Breast epithelium (tissue), 4 donors: Measurements from ENCODE around the gene RCE1. TPM values are rescaled to one million over a fixed set of nuclear protein-coding genes. Genes with fewer than 3 reads are reported as not detected.
A peak's percentile ranks its signal among the peaks of the same experiment; 100 is the strongest.

Experiments used
- DNase-seq, 2 donors: peaks; one replicate each; pipeline ENCODE4 v3.0.0-alpha.2; 2019; ENCODE audit warnings: low spot score in 2 of 2
- H3K27ac ChIP-seq, 2 donors: fragments of 200-600 bp; sonication (generic) in 1 of 2; one replicate each; pipeline ENCODE4 v1.5.1; 2016 to 2019; ENCODE audit warnings: mild to moderate bottlenecking in 1 of 2
- H3K27me3 ChIP-seq, 2 donors: fragments of 200-600 bp; sonication (generic) in 1 of 2; one replicate each; pipeline versions ENCODE4 v1.5.1 to v1.6.0; 2017 to 2019; ENCODE audit warnings: control low read depth in 1 of 2, mild to moderate bottlenecking in 1 of 2
- H3K36me3 ChIP-seq: fragments of 200-600 bp; one replicate; pipeline ENCODE4 v1.5.1; 2019
- H3K4me1 ChIP-seq, 2 donors: fragments of 200-600 bp; sonication (generic); one replicate each; pipeline ENCODE4 v1.5.1; 2016 to 2019; ENCODE audit warnings: control low read depth in 1 of 2
- H3K4me3 ChIP-seq, 3 donors: fragments of 200-600 bp; sonication (generic); 1 replicate in 2 of 3; 2 replicates in 1 of 3; pipeline ENCODE4 v1.5.1; 2016 to 2019; ENCODE audit warnings: mild to moderate bottlenecking in 3 of 3, moderate library complexity in 2 of 3
- H3K9me3 ChIP-seq, 2 donors: fragments of 200-600 bp; sonication (generic) in 1 of 2; one replicate each; pipeline ENCODE4 v1.5.1; 2016 to 2019; ENCODE audit warnings: control low read depth in 1 of 2
- POLR2A ChIP-seq: fragments of 450-650 bp; IDR thresholded peaks from one replicate; pipeline ENCODE4 v1.6.1; 2016; ENCODE audit warnings: antibody characterized with exemption, mild to moderate bottlenecking, moderate library complexity
- POLR2AphosphoS5 ChIP-seq, 3 donors: sonication (generic); formaldehyde crosslinking; IDR thresholded peaks; one replicate each; pipeline ENCODE4 v1.6.1; 2017; ENCODE audit warnings: antibody characterized with exemption in 3 of 3
- intact Hi-C: fragments of 100-400 bp; cut with DNase I; formaldehyde crosslinking; loops from one replicate; pipeline ENCODE4 v1.15.1; 2023; ENCODE audit warnings: low total_unique reads
- total RNA-seq, 3 donors: library from RNA; depleted of rRNA; stranded (reverse); fragments of >200 nt; gene quantifications; one replicate each; pipeline ENCODE4 v1.1.0, GENCODE V29; 2016
- TF ChIP-seq, protein P1 (sequence below), 3 donors: fragments of 450-650 bp; IDR thresholded peaks; one replicate each; pipeline ENCODE4 v1.5.1; 2016 to 2017; ENCODE audit warnings: antibody characterized with exemption in 3 of 3, mild to moderate bottlenecking in 3 of 3, moderate library complexity in 3 of 3

RCE1 gene
- total RNA-seq, 3 donors from 2014 or later: 10.7 to 23.9 (median 21.5) TPM

DNA sequence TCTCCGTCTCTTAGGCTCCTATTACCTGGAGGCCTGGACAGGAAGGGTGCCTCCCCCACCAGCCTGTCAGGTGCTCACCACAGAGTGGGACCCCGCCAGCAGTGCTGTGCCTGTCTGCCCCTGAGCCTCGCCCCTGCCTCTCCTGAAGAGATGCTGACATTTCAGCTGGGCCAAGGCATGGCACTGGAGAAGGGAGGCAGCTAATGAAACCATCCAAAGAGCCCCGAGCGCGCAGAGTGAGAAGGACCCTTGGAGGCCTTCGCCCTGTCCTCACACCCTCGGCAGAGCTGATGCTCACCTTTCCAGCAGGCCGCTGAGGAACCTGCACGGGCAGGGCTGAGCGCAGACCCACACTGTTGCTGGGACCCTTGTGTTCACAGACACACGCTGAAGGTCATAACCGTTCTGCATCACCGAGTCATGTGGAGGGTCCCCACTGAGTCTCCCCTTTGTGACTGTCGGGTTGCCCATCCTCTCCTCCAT is 11.5 kb downstream of the RCE1 start:
- H3K27ac ChIP-seq: no peak overlapping the region
- TF ChIP-seq, protein P1, sequence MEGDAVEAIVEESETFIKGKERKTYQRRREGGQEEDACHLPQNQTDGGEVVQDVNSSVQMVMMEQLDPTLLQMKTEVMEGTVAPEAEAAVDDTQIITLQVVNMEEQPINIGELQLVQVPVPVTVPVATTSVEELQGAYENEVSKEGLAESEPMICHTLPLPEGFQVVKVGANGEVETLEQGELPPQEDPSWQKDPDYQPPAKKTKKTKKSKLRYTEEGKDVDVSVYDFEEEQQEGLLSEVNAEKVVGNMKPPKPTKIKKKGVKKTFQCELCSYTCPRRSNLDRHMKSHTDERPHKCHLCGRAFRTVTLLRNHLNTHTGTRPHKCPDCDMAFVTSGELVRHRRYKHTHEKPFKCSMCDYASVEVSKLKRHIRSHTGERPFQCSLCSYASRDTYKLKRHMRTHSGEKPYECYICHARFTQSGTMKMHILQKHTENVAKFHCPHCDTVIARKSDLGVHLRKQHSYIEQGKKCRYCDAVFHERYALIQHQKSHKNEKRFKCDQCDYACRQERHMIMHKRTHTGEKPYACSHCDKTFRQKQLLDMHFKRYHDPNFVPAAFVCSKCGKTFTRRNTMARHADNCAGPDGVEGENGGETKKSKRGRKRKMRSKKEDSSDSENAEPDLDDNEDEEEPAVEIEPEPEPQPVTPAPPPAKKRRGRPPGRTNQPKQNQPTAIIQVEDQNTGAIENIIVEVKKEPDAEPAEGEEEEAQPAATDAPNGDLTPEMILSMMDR (IDR thresholded peaks at IDR 0.05): no peak
- TF ChIP-seq POLR2A (no peak), POLR2AphosphoS5 (IDR thresholded peaks at IDR 0.05) (no peak)
- no peaks in the 10 kb centered on the region for H3K9me3 ChIP-seq
- DNase-seq: no peak
- no peak overlapping the region for H3K4me3 ChIP-seq
- intact Hi-C loops: no loop called here
- H3K27me3 ChIP-seq: no peaks in the 10 kb centered on the region
- peaks cover 0 to 11% of the 10 kb centered on the region in 2 donors for H3K4me1 ChIP-seq
- H3K36me3 ChIP-seq: no peaks in the 10 kb centered on the region

DNA sequence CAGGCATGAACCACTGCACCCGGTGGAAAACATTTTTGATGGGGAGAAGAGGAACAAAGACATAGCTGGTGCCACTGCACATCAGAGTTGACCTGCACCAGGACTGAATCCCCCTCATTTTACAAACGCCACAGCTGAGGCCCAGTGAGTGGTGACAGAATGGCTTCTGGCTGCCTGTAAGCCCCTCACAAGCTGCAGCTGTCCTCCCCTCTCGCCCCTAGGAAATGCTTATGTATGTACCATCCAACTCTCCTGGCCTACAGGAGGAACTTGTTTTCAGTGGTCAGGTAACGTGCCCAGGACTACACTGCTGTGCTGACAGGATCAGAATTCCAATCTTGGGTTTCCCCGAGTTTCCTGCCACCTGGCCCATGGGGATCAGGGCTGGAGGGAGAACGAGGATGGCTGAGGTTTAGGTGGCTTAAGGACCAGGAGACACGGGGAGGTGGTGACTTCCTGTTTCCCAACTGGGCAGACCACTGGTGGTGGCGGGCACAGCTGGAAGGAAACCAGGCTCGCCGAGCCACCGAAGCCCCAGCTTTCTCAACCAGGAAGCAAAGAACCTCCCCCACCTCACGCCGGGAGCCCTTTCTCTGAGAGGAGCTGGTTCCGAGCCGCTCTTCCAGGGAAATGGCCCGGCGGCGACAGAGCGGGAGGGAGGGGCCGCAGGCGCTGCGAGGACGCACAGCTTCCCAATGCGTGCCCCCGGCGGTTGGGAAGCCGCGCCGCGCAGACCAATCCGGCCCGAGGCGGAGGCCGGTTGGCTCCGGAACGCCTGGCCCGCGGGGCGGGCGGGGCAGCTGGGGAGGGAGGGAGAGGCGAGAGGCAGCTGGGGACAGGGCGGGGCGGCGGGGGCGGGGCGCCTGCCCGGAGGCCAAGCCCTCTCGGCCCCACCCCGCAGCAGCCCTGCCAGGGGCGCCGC is 12.6 kb downstream of the RCE1 start:
- intact Hi-C loops: no loop called here
- Histone ChIP-seq H3K27ac (peak overlapping the region; percentile 82 to 89), H3K4me3 (peak overlapping the region; percentile 60 to 79 (median 62)), H3K4me1 (peaks cover 0 to 11% of the 10 kb centered on the region in 2 donors), H3K9me3 (no peaks in the 10 kb centered on the region), H3K27me3 (no peaks in the 10 kb centered on the region), H3K36me3 (no peaks in the 10 kb centered on the region)
- peak; percentile 72 to 79 for DNase-seq
- TF ChIP-seq POLR2AphosphoS5 (IDR thresholded peaks at IDR 0.05) (peak; percentile 29 to 45 (median 36)), POLR2A (no peak)
- TF ChIP-seq, protein P1 (IDR thresholded peaks at IDR 0.05): no peak

DNA sequence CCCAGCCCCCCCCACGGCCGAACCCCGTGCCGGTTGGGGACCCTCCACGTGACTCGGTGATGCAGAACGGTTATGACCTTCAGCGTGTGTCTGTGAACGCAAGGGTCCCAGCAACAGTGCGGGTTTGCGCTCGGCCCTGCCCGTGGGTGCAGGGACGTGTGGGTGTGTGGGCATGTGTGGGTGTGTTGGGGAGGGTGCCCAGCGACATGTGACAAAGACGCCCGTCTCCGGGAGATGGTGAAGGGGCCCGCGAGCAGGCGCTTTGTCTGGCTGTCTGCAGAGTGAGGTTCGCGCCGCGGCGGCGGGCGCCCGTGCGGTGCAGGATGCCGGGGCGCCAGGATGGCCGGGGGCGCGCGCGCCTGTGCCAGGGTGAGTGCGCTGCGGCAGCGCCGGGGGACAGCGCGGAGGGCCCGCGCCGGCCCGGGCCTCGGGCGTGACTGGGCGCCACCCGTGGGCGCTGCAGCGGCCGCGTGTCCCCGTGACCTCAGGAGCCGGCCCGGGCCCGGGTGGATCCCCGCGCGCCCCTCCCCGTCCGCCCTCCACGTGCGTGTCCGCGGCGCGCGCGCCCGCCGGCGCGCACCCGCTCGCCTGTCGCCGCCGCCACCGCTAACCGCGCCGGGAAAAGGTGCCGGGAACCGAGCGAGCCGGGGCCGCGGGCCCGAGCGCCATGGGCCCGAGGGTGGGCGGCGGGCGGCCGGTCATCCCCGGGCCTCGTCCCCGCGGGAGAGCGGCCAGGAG is 13.4 kb downstream of the RCE1 start, which contains the start of gene LRFN4:
TSS of gene LRFN4 (plus strand) at position 569 of the 738 bp plus-strand sequence. CDS start 681 bp downstream, outside the sequence.
- intact Hi-C loops: no loop called here
- Histone ChIP-seq H3K27ac (peak within 1 kb of the TSS; percentile 82 to 89), H3K9me3 (no peaks in the 10 kb centered on the region), H3K27me3 (no peaks in the 10 kb centered on the region), H3K4me3 (peak within 1 kb of the TSS; percentile 60 to 79 (median 62)), H3K36me3 (no peaks in the 10 kb centered on the region), H3K4me1 (peaks cover 0 to 11% of the 10 kb centered on the region in 2 donors)
- DNase-seq: no peak
- peak in 1 of 3 donors; percentile 10 for TF ChIP-seq POLR2AphosphoS5 (IDR thresholded peaks at IDR 0.05)
- TF ChIP-seq, protein P1 (IDR thresholded peaks at IDR 0.05): no peak

DNA sequence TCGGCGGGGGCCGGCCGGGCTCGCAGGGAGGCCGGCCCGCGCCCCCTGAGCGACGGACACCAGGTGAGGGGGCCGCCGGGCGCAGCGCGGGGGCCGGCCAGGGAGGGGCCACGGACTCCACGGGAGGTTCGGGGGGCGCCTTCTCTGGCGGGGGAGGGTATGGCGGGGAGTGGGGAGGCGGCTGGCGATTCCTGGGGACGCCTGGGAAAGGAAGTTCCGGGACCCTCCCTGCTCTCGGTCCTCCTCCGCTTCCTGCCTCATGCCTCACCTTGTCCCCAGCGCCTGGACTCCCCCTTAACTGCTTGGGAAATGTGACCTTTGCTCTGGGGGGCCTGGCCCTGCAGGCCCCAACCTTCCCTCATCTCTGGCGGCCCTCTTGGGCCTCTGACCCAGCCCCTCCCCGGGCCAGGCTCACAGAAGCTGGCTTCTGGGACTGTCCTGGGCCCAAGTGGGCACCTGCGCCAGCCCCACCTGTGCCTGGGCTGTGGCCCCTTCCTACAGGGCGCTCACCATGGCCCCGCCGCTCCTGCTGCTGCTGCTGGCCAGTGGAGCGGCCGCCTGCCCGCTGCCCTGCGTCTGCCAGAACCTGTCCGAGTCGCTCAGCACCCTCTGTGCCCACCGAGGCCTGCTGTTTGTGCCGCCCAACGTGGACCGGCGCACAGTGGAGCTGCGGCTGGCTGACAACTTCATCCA is 14.1 kb downstream of the RCE1 start:
- intact Hi-C loops: no loop called here
- Histone ChIP-seq H3K9me3 (no peaks in the 10 kb centered on the region), H3K4me3 (peak overlapping the region; percentile 60 to 79 (median 62)), H3K36me3 (no peaks in the 10 kb centered on the region), H3K27me3 (no peaks in the 10 kb centered on the region), H3K27ac (peak overlapping the region; percentile 68 to 82), H3K4me1 (peaks cover 0 to 11% of the 10 kb centered on the region in 2 donors)
- no peak for DNase-seq
- TF ChIP-seq, protein P1 (IDR thresholded peaks at IDR 0.05): no peak
- no peak for TF ChIP-seq POLR2A
- TF ChIP-seq POLR2AphosphoS5 (IDR thresholded peaks at IDR 0.05): no peak
